Right lobe of liver (tissue), 4 donors: Measurements from ENCODE around the gene PDIA3.

ENCODE experiments used
- POLR2A ChIP-seq: fragments of 450-650 bp; IDR thresholded peaks from one replicate; pipeline ENCODE4 v1.6.1; 2017; ENCODE audit warnings: antibody characterized with exemption, mild to moderate bottlenecking
- TF ChIP-seq, protein P1 (sequence below), 4 donors: fragments of 200-600 bp in 3 of 4; fragments of 450-650 bp in 1 of 4; IDR thresholded peaks; one replicate each; pipeline versions ENCODE4 v1.5.1 to v1.8.0; 2016 to 2022; ENCODE audit warnings: antibody characterized with exemption in 4 of 4, mild to moderate bottlenecking in 2 of 4
- donor health status: DM: no; HTN: no; CAD: no.
- donor health status: DM: no; HTN: no; CAD: no.
- donor health status: DM: no; HTN: yes; CAD: no.

DNA sequence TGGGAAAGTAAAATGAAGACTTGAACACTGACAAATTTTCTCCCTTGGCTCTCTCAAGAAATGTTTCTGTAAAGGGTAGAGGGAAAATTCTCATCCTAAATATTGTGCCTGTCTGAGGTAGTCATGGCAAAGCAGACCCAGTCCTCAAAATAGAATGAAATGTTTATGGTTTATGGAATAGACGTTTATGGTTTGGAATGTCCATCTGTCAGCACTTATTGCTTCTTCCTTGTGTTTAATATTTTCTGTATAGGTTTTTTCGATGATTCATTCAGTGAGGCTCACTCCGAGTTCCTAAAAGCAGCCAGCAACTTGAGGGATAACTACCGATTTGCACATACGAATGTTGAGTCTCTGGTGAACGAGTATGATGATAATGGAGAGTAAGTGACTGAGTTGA lies 16.6 kb downstream of the PDIA3 start:
- TF ChIP-seq, protein P1, sequence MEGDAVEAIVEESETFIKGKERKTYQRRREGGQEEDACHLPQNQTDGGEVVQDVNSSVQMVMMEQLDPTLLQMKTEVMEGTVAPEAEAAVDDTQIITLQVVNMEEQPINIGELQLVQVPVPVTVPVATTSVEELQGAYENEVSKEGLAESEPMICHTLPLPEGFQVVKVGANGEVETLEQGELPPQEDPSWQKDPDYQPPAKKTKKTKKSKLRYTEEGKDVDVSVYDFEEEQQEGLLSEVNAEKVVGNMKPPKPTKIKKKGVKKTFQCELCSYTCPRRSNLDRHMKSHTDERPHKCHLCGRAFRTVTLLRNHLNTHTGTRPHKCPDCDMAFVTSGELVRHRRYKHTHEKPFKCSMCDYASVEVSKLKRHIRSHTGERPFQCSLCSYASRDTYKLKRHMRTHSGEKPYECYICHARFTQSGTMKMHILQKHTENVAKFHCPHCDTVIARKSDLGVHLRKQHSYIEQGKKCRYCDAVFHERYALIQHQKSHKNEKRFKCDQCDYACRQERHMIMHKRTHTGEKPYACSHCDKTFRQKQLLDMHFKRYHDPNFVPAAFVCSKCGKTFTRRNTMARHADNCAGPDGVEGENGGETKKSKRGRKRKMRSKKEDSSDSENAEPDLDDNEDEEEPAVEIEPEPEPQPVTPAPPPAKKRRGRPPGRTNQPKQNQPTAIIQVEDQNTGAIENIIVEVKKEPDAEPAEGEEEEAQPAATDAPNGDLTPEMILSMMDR (IDR thresholded peaks at IDR 0.05): no peak
- TF ChIP-seq POLR2A: no peak
